CD14-positive monocyte (primary cell): ENCODE results near the gene ZNF566. TPM values are rescaled to one million over a fixed set of nuclear protein-coding genes. Genes with fewer than 3 reads are reported as not detected.

Experiments used
- DNase-seq, 3 donors: peaks; one replicate each; pipeline ENCODE4 v3.0.0-alpha.2; 2011 to 2022
- H2AFZ ChIP-seq: 2 replicates; pipeline ENCODE4 v1.6.0; 2012; ENCODE audit warnings: mild to moderate bottlenecking, low read depth, low read length, inconsistent platforms; ENCODE audit not compliant: insufficient read depth, poor library complexity, severe bottlenecking
- H3K27ac ChIP-seq, 2 donors: 1 replicate in 1 of 2; 2 replicates in 1 of 2; pipeline ENCODE4 v1.5.1; 2012 to 2013; ENCODE audit warnings: low read length in 2 of 2, control low read depth in 1 of 2, inconsistent platforms in 1 of 2, low read depth in 1 of 2, mild to moderate bottlenecking in 1 of 2
- H3K27me3 ChIP-seq, 2 donors: one replicate each; pipeline versions ENCODE4 v1.6.0 to v1.6.1; 2011 to 2013; ENCODE audit warnings: low read length in 2 of 2; ENCODE audit not compliant: control insufficient read depth in 2 of 2, insufficient read depth in 2 of 2
- H3K36me3 ChIP-seq, 2 donors: replicated peaks in 1 of 2; 1 replicate in 1 of 2; 2 replicates in 1 of 2; pipeline versions ENCODE4 v1.5.1 to v1.6.1; 2012 to 2013; ENCODE audit warnings: low read length in 2 of 2, control low read depth in 1 of 2, inconsistent platforms in 1 of 2, mild to moderate bottlenecking in 1 of 2; ENCODE audit not compliant: insufficient read depth in 2 of 2, control insufficient read depth in 1 of 2
- H3K4me1 ChIP-seq, 2 donors: 1 replicate in 1 of 2; 2 replicates in 1 of 2; pipeline versions ENCODE4 v1.5.1 to v1.6.1; 2012 to 2013; ENCODE audit warnings: low read length in 2 of 2, control low read depth in 1 of 2, inconsistent platforms in 1 of 2, mild to moderate bottlenecking in 1 of 2, moderate library complexity in 1 of 2; ENCODE audit not compliant: insufficient read depth in 2 of 2, control insufficient read depth in 1 of 2
- H3K4me2 ChIP-seq: replicated peaks from 2 replicates; pipeline ENCODE3; 2012; ENCODE audit warnings: low read length, moderate library complexity, mild to moderate bottlenecking; ENCODE audit not compliant: poor library complexity, severe bottlenecking; ENCODE audit errors: extremely low read depth
- H3K4me3 ChIP-seq, 3 experiments: fragments of 200-600 bp in 1 of 3; sonication (generic) in 1 of 3; replicated peaks in 1 of 3; 1 replicate in 2 of 3; 2 replicates in 1 of 3; pipeline ENCODE4 v1.5.1; 2011 to 2013; ENCODE audit warnings: low read length in 3 of 3, mild to moderate bottlenecking in 3 of 3, control low read depth in 2 of 3, low read depth in 2 of 3, inconsistent platforms in 1 of 3, moderate library complexity in 1 of 3
- H3K79me2 ChIP-seq: 2 replicates; pipeline ENCODE4 v1.6.0; 2012; ENCODE audit warnings: mild to moderate bottlenecking, control low read depth, inconsistent platforms, low read length, moderate library complexity; ENCODE audit not compliant: insufficient read depth
- H3K9ac ChIP-seq: 2 replicates; pipeline ENCODE4 v1.6.0; 2017; ENCODE audit warnings: low read length, mild to moderate bottlenecking; ENCODE audit not compliant: insufficient read depth, poor library complexity, severe bottlenecking
- H3K9me3 ChIP-seq, 2 donors: replicated peaks in 1 of 2; 1 replicate in 1 of 2; 2 replicates in 1 of 2; pipeline versions ENCODE4 v1.5.1 to v1.6.1; 2012 to 2013; ENCODE audit warnings: low read length in 2 of 2, control low read depth in 1 of 2; ENCODE audit not compliant: control insufficient read depth in 1 of 2, insufficient read depth in 1 of 2
- H4K20me1 ChIP-seq: 2 replicates; pipeline ENCODE4 v1.6.0; 2012; ENCODE audit warnings: mild to moderate bottlenecking, low read length, control low read depth, moderate library complexity; ENCODE audit not compliant: insufficient read depth
- H3K27ac Mint-ChIP-seq, 7 donors: one replicate each; pipeline ENCODE4 v1.8.0; 2020; ENCODE audit warnings: mild to moderate bottlenecking in 7 of 7, mixed read lengths in 7 of 7, moderate library complexity in 6 of 7, inconsistent platforms in 2 of 7
- H3K27me3 Mint-ChIP-seq, 3 donors: one replicate each; pipeline ENCODE4 v1.8.0; 2021 to 2022; ENCODE audit warnings: low read depth in 3 of 3, mild to moderate bottlenecking in 3 of 3, mixed read lengths in 3 of 3, moderate library complexity in 3 of 3, inconsistent platforms in 1 of 3
- H3K36me3 Mint-ChIP-seq, 2 donors: one replicate each; pipeline ENCODE4 v1.8.0; 2020; ENCODE audit warnings: mixed read lengths in 2 of 2, inconsistent platforms in 1 of 2, mild to moderate bottlenecking in 1 of 2
- H3K4me1 Mint-ChIP-seq: one replicate; pipeline ENCODE4 v1.8.0; 2020; ENCODE audit warnings: mild to moderate bottlenecking, mixed read lengths
- H3K4me3 Mint-ChIP-seq, 2 donors: one replicate each; pipeline ENCODE4 v1.8.0; 2020; ENCODE audit warnings: mild to moderate bottlenecking in 2 of 2, mixed read lengths in 2 of 2, moderate library complexity in 1 of 2
- H3K9me3 Mint-ChIP-seq, 7 donors: one replicate each; pipeline ENCODE4 v1.8.0; 2020 to 2022; ENCODE audit warnings: mixed read lengths in 7 of 7, mild to moderate bottlenecking in 6 of 7, moderate library complexity in 6 of 7, inconsistent platforms in 2 of 7
- WGBS: methylation state at CpG from one replicate; pipeline ENCODE4 v1.1.5; 2013; ENCODE audit warnings: missing lambda C conversion rate; ENCODE audit not compliant: insufficient coverage; 5-methylcytosine and 5-hydroxymethylcytosine counted together
- intact Hi-C, 2 donors: fragments of 100-400 bp; cut with micrococcal nuclease; formaldehyde crosslinking; loops; one replicate each; pipeline versions ENCODE4 v1.15.0 to v1.15.1; 2023
- polyA plus RNA-seq, 3 donors: library from polyadenylated mRNA; depleted of rRNA in 1 of 3; unstranded in 2 of 3; stranded (reverse) in 1 of 3; fragments of 300-500 nt in 2 of 3; fragments of >200 nt in 1 of 3; fragmentation: Illumina TruSeq in 2 of 3; gene quantifications; 1 replicate in 2 of 3; 2 replicates in 1 of 3; pipeline ENCODE4 v1.2.3, GENCODE V29; 2012 to 2021
- TF ChIP-seq, protein P1 (sequence below): fragments of 200-600 bp; IDR thresholded peaks from one replicate; pipeline ENCODE4 v1.8.0; 2022; ENCODE audit warnings: antibody characterized with exemption, mild to moderate bottlenecking

Gene ZNF566
- polyA plus RNA-seq, 3 donors, result 0.95 to 3.9 (median 3.6) TPM

DNA sequence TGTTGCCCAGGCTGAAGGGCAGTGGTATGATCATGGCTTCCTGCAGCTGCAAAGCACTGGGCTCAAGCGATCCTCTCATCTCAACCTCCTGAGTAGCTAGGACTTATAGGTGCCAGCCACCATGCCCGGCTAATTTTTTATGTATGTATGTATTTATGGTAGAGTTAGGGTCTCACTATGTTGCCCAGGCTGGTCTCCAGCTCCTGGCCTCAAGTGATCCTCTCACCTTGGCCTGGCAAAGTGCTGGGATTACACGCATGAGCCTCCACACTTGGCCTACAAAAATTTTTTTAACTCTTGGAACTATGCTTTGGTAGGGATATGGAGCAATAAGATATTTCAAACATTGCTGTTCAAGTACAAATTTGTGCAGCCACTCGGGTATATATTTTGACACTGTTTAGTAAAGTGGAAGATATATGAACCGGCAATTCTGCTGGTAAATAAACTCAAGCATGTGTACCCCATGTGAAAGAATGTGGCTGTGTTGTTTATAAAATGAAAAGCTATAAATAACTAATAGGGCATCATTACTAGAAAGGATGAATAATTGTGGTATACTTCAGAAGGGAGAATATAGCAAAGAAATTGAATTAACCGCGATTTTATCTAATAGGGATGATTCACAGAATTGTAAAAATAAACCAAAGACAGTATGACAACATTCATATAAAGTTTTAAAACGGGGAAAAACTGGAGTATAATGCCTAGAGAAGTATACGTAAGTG, 1.1 kb downstream of the ZNF566 start:
- Histone ChIP-seq H4K20me1 (no peaks in the 10 kb centered on the region), H3K9me3 (peaks cover 43 to 44% of the 10 kb centered on the region in 2 donors), H3K27me3 (no peaks in the 10 kb centered on the region), H3K4me2 (peak overlapping the region; percentile 84), H3K27ac (peak overlapping the region in 1 of 2 donors; percentile 89), H3K4me1 (peaks cover 9 to 18% of the 10 kb centered on the region in 2 donors), H2AFZ (peak overlapping the region; percentile 98), H3K36me3 (no peaks in the 10 kb centered on the region), H3K79me2 (no peaks in the 10 kb centered on the region), H3K9ac (peak overlapping the region; percentile 80), H3K4me3 (peak overlapping the region; percentile 68 to 99 (median 92))
- TF ChIP-seq, protein P1, sequence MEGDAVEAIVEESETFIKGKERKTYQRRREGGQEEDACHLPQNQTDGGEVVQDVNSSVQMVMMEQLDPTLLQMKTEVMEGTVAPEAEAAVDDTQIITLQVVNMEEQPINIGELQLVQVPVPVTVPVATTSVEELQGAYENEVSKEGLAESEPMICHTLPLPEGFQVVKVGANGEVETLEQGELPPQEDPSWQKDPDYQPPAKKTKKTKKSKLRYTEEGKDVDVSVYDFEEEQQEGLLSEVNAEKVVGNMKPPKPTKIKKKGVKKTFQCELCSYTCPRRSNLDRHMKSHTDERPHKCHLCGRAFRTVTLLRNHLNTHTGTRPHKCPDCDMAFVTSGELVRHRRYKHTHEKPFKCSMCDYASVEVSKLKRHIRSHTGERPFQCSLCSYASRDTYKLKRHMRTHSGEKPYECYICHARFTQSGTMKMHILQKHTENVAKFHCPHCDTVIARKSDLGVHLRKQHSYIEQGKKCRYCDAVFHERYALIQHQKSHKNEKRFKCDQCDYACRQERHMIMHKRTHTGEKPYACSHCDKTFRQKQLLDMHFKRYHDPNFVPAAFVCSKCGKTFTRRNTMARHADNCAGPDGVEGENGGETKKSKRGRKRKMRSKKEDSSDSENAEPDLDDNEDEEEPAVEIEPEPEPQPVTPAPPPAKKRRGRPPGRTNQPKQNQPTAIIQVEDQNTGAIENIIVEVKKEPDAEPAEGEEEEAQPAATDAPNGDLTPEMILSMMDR, result no peak
- H3K4me3 Mint-ChIP-seq, result peak overlapping the region; percentile 99
- peaks cover 19% of the 10 kb centered on the region for H3K4me1 Mint-ChIP-seq
- DNase-seq, result no peak
- H3K9me3 Mint-ChIP-seq, result peaks cover 25 to 76% (median 63%) of the 10 kb centered on the region in 7 donors
- H3K27ac Mint-ChIP-seq, result peak overlapping the region in 1 of 7 donors; percentile 99
- no peaks in the 10 kb centered on the region for H3K27me3 Mint-ChIP-seq
- H3K36me3 Mint-ChIP-seq, result peaks cover 6 to 8% of the 10 kb centered on the region in 2 donors
- intact Hi-C loops, result loop anchor here in 1 of 2 donors (2.0 to 10.0 kb wide), 3 partner anchors 41 to 367 kb away; partner anchors contain the start of genes ZNF260, ZNF345 and ZNF850
- WGBS, result 88% methylated on average over 1 of the region's 9 CpGs

DNA sequence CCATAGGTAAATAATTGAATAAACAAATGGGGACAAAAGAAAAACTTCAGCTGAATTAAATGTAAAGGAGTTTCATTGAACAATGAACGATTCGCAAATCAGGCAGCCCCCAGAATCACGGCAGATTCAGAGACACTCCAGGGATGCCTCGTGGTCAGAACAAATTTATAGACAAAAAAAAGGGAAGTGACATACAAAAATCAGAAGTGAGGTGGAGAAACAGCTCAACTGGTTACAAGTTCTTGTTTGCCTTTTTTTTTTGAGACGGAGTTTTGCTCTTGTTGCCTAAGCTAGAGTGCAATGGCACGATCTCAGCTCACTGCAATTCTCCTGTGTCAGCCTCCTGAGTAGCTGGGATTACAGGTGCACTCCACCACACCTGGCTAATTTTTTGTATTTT, 5.7 kb downstream of the ZNF566 start:
- Histone ChIP-seq H3K4me2 (no peak overlapping the region), H3K36me3 (no peaks in the 10 kb centered on the region), H3K27ac (no peak overlapping the region), H3K9ac (no peak overlapping the region), H2AFZ (no peak overlapping the region), H3K9me3 (peaks cover 57 to 71% of the 10 kb centered on the region in 2 donors), H3K4me1 (peaks cover 1 to 7% of the 10 kb centered on the region in 2 donors), H3K27me3 (no peaks in the 10 kb centered on the region), H3K4me3 (no peak overlapping the region), H4K20me1 (no peaks in the 10 kb centered on the region), H3K79me2 (no peaks in the 10 kb centered on the region)
- TF ChIP-seq, protein P1, result no peak
- Mint-ChIP-seq H3K4me1 (peaks cover 5% of the 10 kb centered on the region), H3K27ac (peak overlapping the region in 1 of 7 donors; percentile 16), H3K9me3 (peaks cover 24 to 80% (median 67%) of the 10 kb centered on the region in 7 donors), H3K36me3 (peaks cover 14 to 21% of the 10 kb centered on the region in 2 donors), H3K27me3 (peaks cover 0 to 3% (median 0%) of the 10 kb centered on the region in 3 donors), H3K4me3 (no peak overlapping the region)
- intact Hi-C loops, result loop anchor here in 1 of 2 donors (10.0 kb wide), 1 partner anchor 371 kb away; the partner anchor contains the start of gene ZNF345
- DNase-seq, result no peak
- WGBS, result 71% methylated on average over 6 of the region's 6 CpGs
